GM23248 (cell line): ENCODE measurements around the gene BCAR1.

Source experiments
- EZH2 ChIP-seq: fragments of 200-600 bp; sonication (generic); IDR thresholded peaks from 2 replicates; pipeline ENCODE4 v1.6.1; 2018; ENCODE audit warnings: antibody characterized with exemption, mild to moderate bottlenecking; ENCODE audit not compliant: insufficient read depth, poor library complexity, severe bottlenecking
- EZH2phosphoT487 ChIP-seq: fragments of 200-600 bp; sonication (generic); IDR thresholded peaks from 2 replicates; pipeline ENCODE4 v1.6.1; 2018; ENCODE audit warnings: antibody characterized with exemption, moderate library complexity, mild to moderate bottlenecking, low read depth; ENCODE audit not compliant: insufficient read depth

GRCh38 chr16:75236736-75237397 lies 14.6 kb downstream of the BCAR1 start:
- no peak for TF ChIP-seq EZH2phosphoT487
- no peak for TF ChIP-seq EZH2
